ENCODE measurements around the gene FANCC.

- TF ChIP-seq CTCF (IDR thresholded peaks at IDR 0.05; ENCODE audit: borderline replicate concordance, extremely low read depth, low read length, poor library complexity, severe bottlenecking): no peak
- no peak for TF ChIP-seq EZH2 (IDR thresholded peaks at IDR 0.05; ENCODE audit: borderline replicate concordance, low read depth, low read length, severe bottlenecking)
These were observed 20.7 kb upstream of the FANCC start for GRCh38 chr9:95338243-95338642.

Measured in DND-41 (cell line).